ENCODE measurements around the gene NKD1.

The NKD1 gene

GRCh38 chr16:50638816-50639670 lies 90.8 kb downstream of the NKD1 start:
- in situ Hi-C loops (cut with MboI; ENCODE audit: low sequenced_read_pairs), result no loop called here

- in situ Hi-C loops (cut with MboI; ENCODE audit: low sequenced_read_pairs), result no loop called here
These were observed 92.2 kb downstream of the NKD1 start for GRCh38 chr16:50640391-50640790.

- in situ Hi-C loops (cut with MboI; ENCODE audit: low sequenced_read_pairs), result no loop called here
These were observed 93.0 kb downstream of the NKD1 start for GRCh38 chr16:50640919-50641817.

- in situ Hi-C loops (cut with MboI; ENCODE audit: low sequenced_read_pairs), result no loop called here
These were observed 93.6 kb downstream of the NKD1 start for GRCh38 chr16:50641818-50642187.

GRCh38 chr16:50642349-50642748 lies 94.2 kb downstream of the NKD1 start:
- in situ Hi-C loops (cut with MboI; ENCODE audit: low sequenced_read_pairs), result no loop called here

- in situ Hi-C loops (cut with MboI; ENCODE audit: low sequenced_read_pairs), result no loop called here
These were observed 95.0 kb downstream of the NKD1 start for GRCh38 chr16:50643192-50643591.

GRCh38 chr16:50644245-50644644 lies 96.0 kb downstream of the NKD1 start:
- in situ Hi-C loops (cut with MboI; ENCODE audit: low sequenced_read_pairs), result no loop called here

- in situ Hi-C loops (cut with MboI; ENCODE audit: low sequenced_read_pairs), result no loop called here
These were observed 96.5 kb downstream of the NKD1 start for GRCh38 chr16:50644729-50645128.

GRCh38 chr16:50645563-50646220 lies 97.5 kb downstream of the NKD1 start:
- in situ Hi-C loops (cut with MboI; ENCODE audit: low sequenced_read_pairs), result no loop called here

- in situ Hi-C loops (cut with MboI; ENCODE audit: low sequenced_read_pairs), result no loop called here
These were observed 98.1 kb downstream of the NKD1 start for GRCh38 chr16:50646345-50646744.

GRCh38 chr16:50651835-50652438 lies 103.7 kb downstream of the NKD1 start:
- in situ Hi-C loops (cut with MboI; ENCODE audit: low sequenced_read_pairs), result loop anchor here (25.0 kb wide), 1 partner anchor 265 kb away; no protein-coding TSS in a partner anchor

- in situ Hi-C loops (cut with MboI; ENCODE audit: low sequenced_read_pairs), result loop anchor here (25.0 kb wide), 1 partner anchor 266 kb away; no protein-coding TSS in a partner anchor
These were observed 104.7 kb downstream of the NKD1 start for GRCh38 chr16:50652836-50653425.

- in situ Hi-C loops (cut with MboI; ENCODE audit: low sequenced_read_pairs), result loop anchor here (25.0 kb wide), 1 partner anchor 267 kb away; no protein-coding TSS in a partner anchor
These were observed 105.7 kb downstream of the NKD1 start for GRCh38 chr16:50653633-50654519.

- in situ Hi-C loops (cut with MboI; ENCODE audit: low sequenced_read_pairs), result loop anchor here (25.0 kb wide), 1 partner anchor 268 kb away; no protein-coding TSS in a partner anchor
These were observed 107.4 kb downstream of the NKD1 start for GRCh38 chr16:50655558-50656055.

GRCh38 chr16:50657241-50657640 lies 109.0 kb downstream of the NKD1 start:
- in situ Hi-C loops (cut with MboI; ENCODE audit: low sequenced_read_pairs), result loop anchor here (25.0 kb wide), 1 partner anchor 270 kb away; no protein-coding TSS in a partner anchor

- in situ Hi-C loops (cut with MboI; ENCODE audit: low sequenced_read_pairs), result loop anchor here (10.0 to 25.0 kb wide), 2 partner anchors 273 to 445 kb away; no protein-coding TSS in a partner anchor
These were observed 111.6 kb downstream of the NKD1 start for GRCh38 chr16:50659806-50660205.

- in situ Hi-C loops (cut with MboI; ENCODE audit: low sequenced_read_pairs), result loop anchor here (10.0 to 25.0 kb wide), 2 partner anchors 275 to 448 kb away; no protein-coding TSS in a partner anchor
These were observed 114.2 kb downstream of the NKD1 start for GRCh38 chr16:50662306-50662940.

- in situ Hi-C loops (cut with MboI; ENCODE audit: low sequenced_read_pairs), result loop anchor here (10.0 to 25.0 kb wide), 2 partner anchors 277 to 449 kb away; no protein-coding TSS in a partner anchor
These were observed 116.1 kb downstream of the NKD1 start for GRCh38 chr16:50664270-50664669.
